Activated naive CD8-positive, alpha-beta T cell treated with anti-CD3 and anti-CD28 coated beads, Interleukin-2, amount 50 U/mL, for 16 hours (primary cell): ENCODE data around the gene IGFBP5.

Source experiments
- DNase-seq: peaks from one replicate; pipeline ENCODE4 v3.0.0-alpha.2; 2020; ENCODE audit warnings: low read depth, low spot score

Gene IGFBP5

GRCh38 chr2:216665717-216666116 lies 29.6 kb downstream of the IGFBP5 start:
- no peak for DNase-seq

- DNase-seq: no peak
Measured at GRCh38 chr2:216665242-216665641, 30.1 kb downstream of the IGFBP5 start.

DNA sequence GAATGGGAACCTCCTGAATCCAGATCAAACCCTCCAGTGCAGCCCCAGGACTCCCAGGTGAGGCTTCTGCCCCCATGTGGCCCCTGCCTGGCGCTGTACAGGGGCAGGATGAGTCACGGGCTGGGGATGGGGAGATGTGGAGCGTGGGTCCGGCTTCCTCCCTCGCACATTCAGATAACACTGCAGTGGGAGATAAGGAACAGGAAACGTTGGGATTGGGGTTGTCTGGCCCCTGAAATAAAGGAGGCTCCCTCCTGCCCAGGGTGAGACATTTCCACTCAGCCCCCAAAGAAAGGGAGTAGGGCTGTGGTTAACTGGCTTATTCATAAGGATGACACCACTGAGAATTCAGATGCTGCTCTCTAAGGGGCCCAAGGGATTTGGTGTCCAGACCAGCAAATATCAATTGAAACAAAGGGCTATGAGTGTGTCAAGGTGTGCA lies 30.7 kb downstream of the IGFBP5 start:
- no peak for DNase-seq

DNA sequence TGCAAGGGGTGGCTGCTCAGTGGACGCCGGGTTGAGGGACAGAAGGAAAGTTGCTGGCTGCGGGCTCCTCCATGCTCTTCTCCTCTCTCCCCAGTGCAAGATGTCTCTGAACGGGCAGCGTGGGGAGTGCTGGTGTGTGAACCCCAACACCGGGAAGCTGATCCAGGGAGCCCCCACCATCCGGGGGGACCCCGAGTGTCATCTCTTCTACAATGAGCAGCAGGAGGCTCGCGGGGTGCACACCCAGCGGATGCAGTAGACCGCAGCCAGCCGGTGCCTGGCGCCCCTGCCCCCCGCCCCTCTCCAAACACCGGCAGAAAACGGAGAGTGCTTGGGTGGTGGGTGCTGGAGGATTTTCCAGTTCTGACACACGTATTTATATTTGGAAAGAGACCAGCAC lies 31.5 kb downstream of the IGFBP5 start:
- DNase-seq: no peak

DNA sequence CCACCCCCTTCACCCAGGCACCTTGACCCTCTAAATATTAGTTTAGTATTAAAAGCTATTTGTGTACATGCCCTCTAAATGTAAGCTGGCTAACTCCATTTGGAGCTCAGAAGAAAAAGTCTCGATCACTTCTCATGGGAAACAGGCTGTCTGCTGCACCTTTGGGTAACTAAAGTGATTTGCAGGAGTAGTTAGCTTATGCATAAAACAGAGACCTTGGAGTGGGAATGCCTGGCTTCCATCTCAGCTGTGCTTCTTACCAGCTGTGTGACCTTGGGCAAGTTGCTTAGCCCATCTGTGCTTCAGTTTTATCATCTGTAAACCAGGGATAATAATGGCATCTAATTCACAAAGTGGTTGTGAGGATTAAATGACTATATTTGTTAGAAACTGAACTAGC lies 32.2 kb downstream of the IGFBP5 start:
- no peak for DNase-seq

DNA sequence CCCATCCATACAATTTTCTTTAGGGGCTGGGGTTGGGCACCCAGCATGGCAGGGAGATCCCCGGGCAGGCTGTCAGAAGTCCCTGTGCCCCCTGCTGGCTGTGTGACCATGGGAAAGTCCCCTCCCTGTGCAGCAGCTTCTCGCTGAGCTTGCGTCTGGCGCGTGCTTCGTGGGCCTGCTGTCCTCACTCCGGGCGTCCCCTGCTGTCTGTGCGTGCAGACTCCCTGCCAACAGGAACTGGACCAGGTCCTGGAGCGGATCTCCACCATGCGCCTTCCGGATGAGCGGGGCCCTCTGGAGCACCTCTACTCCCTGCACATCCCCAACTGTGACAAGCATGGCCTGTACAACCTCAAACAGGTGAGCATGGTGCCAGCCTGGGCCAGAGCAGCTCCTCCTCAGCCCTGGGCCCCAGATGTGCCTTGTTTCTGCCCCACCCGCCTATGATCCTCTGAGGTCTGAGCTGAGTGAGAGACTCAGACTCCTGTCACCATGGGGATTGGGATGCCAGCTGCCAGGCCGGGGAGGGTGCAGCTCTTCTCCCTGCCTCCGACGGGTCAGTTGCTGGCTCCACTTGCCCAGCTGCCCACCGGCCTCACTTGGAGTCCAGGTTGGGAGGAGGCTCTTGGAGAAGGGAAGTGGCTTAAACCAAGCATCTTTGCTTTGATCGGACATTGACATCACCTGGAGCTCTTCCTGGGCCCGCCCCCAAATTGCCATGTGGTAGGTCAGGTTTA lies 33.5 kb downstream of the IGFBP5 start:
- no peak for DNase-seq

DNA sequence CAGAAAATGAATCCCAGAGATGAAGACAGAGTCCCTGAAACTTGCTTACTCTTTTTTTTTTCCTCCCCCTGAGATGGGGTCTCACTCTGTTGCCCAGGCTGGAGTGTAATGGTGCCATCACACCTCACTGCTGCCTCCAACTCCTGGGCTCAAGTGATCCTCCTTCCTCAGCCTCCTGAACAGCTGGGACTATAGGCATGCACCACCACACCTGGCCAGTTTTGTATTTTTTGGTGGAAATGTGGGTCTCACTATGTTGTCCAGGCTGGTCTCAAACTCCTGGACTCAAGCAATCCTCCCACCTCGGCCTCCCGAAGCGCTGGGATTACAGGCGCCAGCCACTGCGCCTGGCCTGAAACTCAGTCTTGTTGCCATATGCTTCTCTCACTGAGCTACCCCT lies 34.3 kb downstream of the IGFBP5 start:
- DNase-seq: no peak

GRCh38 chr2:216660496-216660895 lies 34.9 kb downstream of the IGFBP5 start:
- DNase-seq: no peak

DNA sequence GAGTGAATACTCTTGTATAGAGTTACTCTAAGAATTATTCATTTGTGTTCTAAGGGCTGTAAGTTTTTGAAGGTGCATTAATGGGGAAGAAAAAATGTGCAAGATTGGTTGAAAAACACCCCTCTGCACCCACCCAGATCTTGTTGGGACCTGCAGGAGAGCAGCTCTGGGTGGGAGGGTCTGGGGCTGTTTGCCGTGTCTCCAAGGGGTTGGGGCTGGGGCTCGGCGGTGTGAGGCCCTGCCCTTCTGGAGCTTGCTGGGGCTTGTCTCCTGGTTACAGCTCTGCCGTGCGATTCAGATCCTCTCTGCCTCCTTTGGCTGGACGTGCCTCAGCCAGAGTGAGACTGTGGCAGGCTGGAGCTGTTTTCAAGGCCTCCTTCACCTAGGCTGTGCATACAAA lies 36.1 kb downstream of the IGFBP5 start:
- no peak for DNase-seq

GRCh38 chr2:216658757-216659156 lies 36.6 kb downstream of the IGFBP5 start:
- DNase-seq: no peak

GRCh38 chr2:216657980-216658379 lies 37.4 kb downstream of the IGFBP5 start:
- no peak for DNase-seq

GRCh38 chr2:216657086-216657855 lies 38.1 kb downstream of the IGFBP5 start:
- no peak for DNase-seq

DNA sequence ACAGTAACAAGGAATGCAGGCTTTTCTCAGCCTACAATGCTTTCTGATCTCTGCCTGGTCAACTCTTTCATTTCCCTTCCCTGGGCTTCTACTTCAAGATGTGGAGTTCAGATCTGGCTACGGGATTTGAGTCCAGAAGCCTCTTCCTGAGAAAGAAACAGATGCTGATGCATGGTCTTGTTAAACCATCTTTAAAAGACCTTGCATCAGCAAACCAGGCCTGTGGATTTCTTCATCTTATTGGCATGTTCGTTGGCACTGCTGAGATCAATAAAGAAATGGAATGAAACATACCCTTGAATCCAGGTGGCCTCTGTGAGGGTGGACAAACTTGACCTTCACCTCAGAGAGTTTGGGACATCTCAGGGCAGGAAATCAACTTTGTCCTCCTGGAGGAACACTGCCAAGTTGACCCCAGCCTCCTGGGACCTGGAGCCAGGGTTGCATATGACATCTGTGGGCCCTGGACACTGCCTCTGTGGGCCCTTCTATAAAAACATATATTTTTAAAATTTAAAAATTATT lies 40.8 kb downstream of the IGFBP5 start:
- no peak for DNase-seq

- DNase-seq: no peak
Measured at GRCh38 chr2:216653931-216654365, 41.4 kb downstream of the IGFBP5 start.

GRCh38 chr2:216653093-216653799 lies 42.1 kb downstream of the IGFBP5 start:
- no peak for DNase-seq

DNA sequence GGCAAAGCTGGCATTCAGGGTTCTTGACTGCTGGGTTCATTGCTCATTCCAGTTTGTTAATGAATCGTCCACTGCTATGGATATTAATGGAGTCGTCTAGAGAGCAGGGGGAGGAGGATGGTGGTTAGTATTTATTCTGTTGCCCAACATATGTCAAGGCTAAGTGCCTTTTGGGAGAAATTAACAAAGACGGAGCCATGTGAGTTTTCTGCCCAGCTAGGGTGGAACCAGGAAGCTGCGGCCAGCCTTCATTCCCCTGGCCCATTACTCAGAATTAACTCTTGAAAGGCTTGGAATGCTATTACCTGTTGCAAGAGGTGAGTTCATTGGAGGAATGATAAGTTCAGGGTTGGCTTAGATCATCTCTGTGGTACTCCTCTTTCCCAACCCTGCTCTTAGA lies 42.8 kb downstream of the IGFBP5 start:
- DNase-seq: no peak

- no peak for DNase-seq
Measured at GRCh38 chr2:216651351-216651881, 43.9 kb downstream of the IGFBP5 start.

- DNase-seq: no peak
Measured at GRCh38 chr2:216650626-216651257, 44.6 kb downstream of the IGFBP5 start.

DNA sequence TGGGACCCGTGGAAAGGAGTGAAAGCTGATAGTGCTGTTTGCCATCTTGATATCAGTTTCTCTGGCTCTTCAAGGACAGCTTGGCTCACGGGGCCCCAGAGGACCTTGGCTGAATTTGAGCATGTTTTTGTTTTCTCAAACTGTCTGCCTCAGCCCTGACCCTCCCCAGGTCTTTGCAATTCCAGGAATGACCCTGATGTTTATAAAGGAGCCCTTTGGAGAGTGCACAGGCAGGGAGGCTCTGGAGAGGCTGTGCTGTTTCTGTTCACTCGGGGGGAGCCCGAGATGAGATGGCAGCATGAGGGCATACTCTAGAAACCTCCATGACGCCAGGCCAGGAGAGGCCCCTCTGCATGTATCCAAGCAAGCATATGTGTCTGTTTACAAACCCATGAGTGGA lies 45.8 kb downstream of the IGFBP5 start:
- no peak for DNase-seq

- DNase-seq: no peak
Measured at GRCh38 chr2:216648105-216648504, 47.2 kb downstream of the IGFBP5 start.

- DNase-seq: no peak
Measured at GRCh38 chr2:216646116-216646515, 49.2 kb downstream of the IGFBP5 start.

DNA sequence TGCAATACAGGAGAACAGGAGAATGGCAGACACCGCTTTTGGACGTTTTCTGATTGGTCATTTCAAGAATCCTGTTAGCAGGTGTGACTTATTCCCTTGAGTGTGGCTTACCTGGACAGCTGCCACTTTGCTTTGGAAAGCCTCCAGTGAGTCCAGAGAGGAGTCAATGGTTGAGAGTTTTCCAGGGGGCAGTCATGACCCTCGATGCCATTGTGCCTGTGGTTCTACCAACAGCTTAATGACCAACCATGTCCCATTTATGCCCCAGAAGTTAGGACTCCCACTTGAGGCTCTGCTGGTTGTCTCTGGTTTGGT lies 49.8 kb downstream of the IGFBP5 start:
- DNase-seq: no peak
